Measurements from ENCODE around the gene ZNF512.
"Not testable (repeated sequence)": the region's sequence is repeated elsewhere in the genome, so short reads cannot be mapped to it uniquely, and the experiment has no call there.

The ZNF512 gene

GRCh38 chr2:27582695-27583389, at the start of gene ZNF512:
ZNF512 (plus strand) TSS chr2:27583042; CDS start chr2:27583113, 71 bp downstream.
- no peaks in the 10 kb centered on the region for H3K27me3 ChIP-seq (ENCODE audit: control insufficient read depth, insufficient read depth, low read length)
- WGBS (ENCODE audit: insufficient coverage, insufficient read length), result no CpG with 5 or more reads among the region's 38 CpGs
- no peaks in the 10 kb centered on the region for H3K36me3 ChIP-seq (ENCODE audit: control insufficient read depth, insufficient read depth, low read length)
- DNase-seq (ENCODE audit: low read depth, low spot score), result peak; percentile 89
- no peak within 1 kb of the TSS for H3K27ac ChIP-seq (ENCODE audit: low read length)
- no peaks in the 10 kb centered on the region for H3K9me3 ChIP-seq (ENCODE audit: control insufficient read depth, insufficient read depth, low read length)
- peak within 1 kb of the TSS; percentile 91 for H3K4me3 ChIP-seq (ENCODE audit: low read length)
- no peaks in the 10 kb centered on the region for H3K4me1 ChIP-seq (ENCODE audit: control insufficient read depth, insufficient read depth, low read length)

GRCh38 chr2:27537287-27537686, 45.6 kb upstream of the ZNF512 start:
- DNase-seq (ENCODE audit: low read depth, low spot score), result no peak
- no peaks in the 10 kb centered on the region for H3K27me3 ChIP-seq (ENCODE audit: control insufficient read depth, insufficient read depth, low read length)
- no peaks in the 10 kb centered on the region for H3K9me3 ChIP-seq (ENCODE audit: control insufficient read depth, insufficient read depth, low read length)
- H3K4me3 ChIP-seq (ENCODE audit: low read length), result no peak overlapping the region
- H3K27ac ChIP-seq (ENCODE audit: low read length), result no peak overlapping the region
- no peaks in the 10 kb centered on the region for H3K4me1 ChIP-seq (ENCODE audit: control insufficient read depth, insufficient read depth, low read length)
- no peaks in the 10 kb centered on the region for H3K36me3 ChIP-seq (ENCODE audit: control insufficient read depth, insufficient read depth, low read length)
- WGBS (ENCODE audit: insufficient coverage, insufficient read length), result no CpG with 5 or more reads among the region's 4 CpGs

- WGBS (ENCODE audit: insufficient coverage, insufficient read length), result no CpG with 5 or more reads among the region's 6 CpGs
- not testable (repeated sequence) for H3K36me3 ChIP-seq (ENCODE audit: control insufficient read depth, insufficient read depth, low read length)
Measured at GRCh38 chr2:27538839-27539450, 43.9 kb upstream of the ZNF512 start.

GRCh38 chr2:27539649-27540048, 43.2 kb upstream of the ZNF512 start:
- H3K9me3 ChIP-seq (ENCODE audit: control insufficient read depth, insufficient read depth, low read length); H3K4me3 ChIP-seq (ENCODE audit: low read length); H3K36me3 ChIP-seq (ENCODE audit: control insufficient read depth, insufficient read depth, low read length); H3K27me3 ChIP-seq (ENCODE audit: control insufficient read depth, insufficient read depth, low read length); DNase-seq (ENCODE audit: low read depth, low spot score); H3K27ac ChIP-seq (ENCODE audit: low read length); H3K4me1 ChIP-seq (ENCODE audit: control insufficient read depth, insufficient read depth, low read length): not testable (repeated sequence)
- WGBS (ENCODE audit: insufficient coverage, insufficient read length), result no CpG with 5 or more reads among the region's 35 CpGs

More at GRCh38 chr2:27538839-27539450, 43.9 kb upstream of the ZNF512 start:
- H3K4me3 ChIP-seq (ENCODE audit: low read length); DNase-seq (ENCODE audit: low read depth, low spot score); H3K9me3 ChIP-seq (ENCODE audit: control insufficient read depth, insufficient read depth, low read length); H3K27me3 ChIP-seq (ENCODE audit: control insufficient read depth, insufficient read depth, low read length); H3K4me1 ChIP-seq (ENCODE audit: control insufficient read depth, insufficient read depth, low read length); H3K27ac ChIP-seq (ENCODE audit: low read length): not testable (repeated sequence)

GRCh38 chr2:27544143-27544821, 38.6 kb upstream of the ZNF512 start:
- no peaks in the 10 kb centered on the region for H3K27me3 ChIP-seq (ENCODE audit: control insufficient read depth, insufficient read depth, low read length)
- no CpG with 5 or more reads among the region's 6 CpGs for WGBS (ENCODE audit: insufficient coverage, insufficient read length)

GRCh38 chr2:27545348-27546141, 37.3 kb upstream of the ZNF512 start:
- Histone ChIP-seq H3K9me3 (ENCODE audit: control insufficient read depth, insufficient read depth, low read length) (no peaks in the 10 kb centered on the region), H3K27me3 (ENCODE audit: control insufficient read depth, insufficient read depth, low read length) (no peaks in the 10 kb centered on the region), H3K4me3 (ENCODE audit: low read length) (no peak overlapping the region), H3K4me1 (ENCODE audit: control insufficient read depth, insufficient read depth, low read length) (no peaks in the 10 kb centered on the region), H3K27ac (ENCODE audit: low read length) (no peak overlapping the region), H3K36me3 (ENCODE audit: control insufficient read depth, insufficient read depth, low read length) (no peaks in the 10 kb centered on the region)
- WGBS (ENCODE audit: insufficient coverage, insufficient read length), result no CpG with 5 or more reads among the region's 5 CpGs
- no peak for DNase-seq (ENCODE audit: low read depth, low spot score)

More at GRCh38 chr2:27544143-27544821, 38.6 kb upstream of the ZNF512 start:
- H3K4me3 ChIP-seq (ENCODE audit: low read length), result no peak overlapping the region
- H3K4me1 ChIP-seq (ENCODE audit: control insufficient read depth, insufficient read depth, low read length), result no peaks in the 10 kb centered on the region
- no peaks in the 10 kb centered on the region for H3K9me3 ChIP-seq (ENCODE audit: control insufficient read depth, insufficient read depth, low read length)
- DNase-seq (ENCODE audit: low read depth, low spot score), result no peak
- no peak overlapping the region for H3K27ac ChIP-seq (ENCODE audit: low read length)
- H3K36me3 ChIP-seq (ENCODE audit: control insufficient read depth, insufficient read depth, low read length), result no peaks in the 10 kb centered on the region

- no CpG with 5 or more reads among the region's 1 CpG for WGBS (ENCODE audit: insufficient coverage, insufficient read length)
- Histone ChIP-seq H3K9me3 (ENCODE audit: control insufficient read depth, insufficient read depth, low read length) (no peaks in the 10 kb centered on the region), H3K4me1 (ENCODE audit: control insufficient read depth, insufficient read depth, low read length) (no peaks in the 10 kb centered on the region), H3K36me3 (ENCODE audit: control insufficient read depth, insufficient read depth, low read length) (no peaks in the 10 kb centered on the region), H3K4me3 (ENCODE audit: low read length) (no peak overlapping the region), H3K27ac (ENCODE audit: low read length) (no peak overlapping the region), H3K27me3 (ENCODE audit: control insufficient read depth, insufficient read depth, low read length) (no peaks in the 10 kb centered on the region)
- DNase-seq (ENCODE audit: low read depth, low spot score), result no peak
Measured at GRCh38 chr2:27549303-27549702, 33.5 kb upstream of the ZNF512 start.

- no peak overlapping the region for H3K27ac ChIP-seq (ENCODE audit: low read length)
- no peaks in the 10 kb centered on the region for H3K9me3 ChIP-seq (ENCODE audit: control insufficient read depth, insufficient read depth, low read length)
- DNase-seq (ENCODE audit: low read depth, low spot score), result no peak
- no peaks in the 10 kb centered on the region for H3K27me3 ChIP-seq (ENCODE audit: control insufficient read depth, insufficient read depth, low read length)
- no peaks in the 10 kb centered on the region for H3K36me3 ChIP-seq (ENCODE audit: control insufficient read depth, insufficient read depth, low read length)
- H3K4me3 ChIP-seq (ENCODE audit: low read length), result no peak overlapping the region
- no peaks in the 10 kb centered on the region for H3K4me1 ChIP-seq (ENCODE audit: control insufficient read depth, insufficient read depth, low read length)
- WGBS (ENCODE audit: insufficient coverage, insufficient read length), result no CpG with 5 or more reads among the region's 1 CpG
Measured at GRCh38 chr2:27551514-27551913, 31.3 kb upstream of the ZNF512 start.

- H3K4me3 ChIP-seq (ENCODE audit: low read length), result no peak overlapping the region
- H3K36me3 ChIP-seq (ENCODE audit: control insufficient read depth, insufficient read depth, low read length), result no peaks in the 10 kb centered on the region
- no peak overlapping the region for H3K27ac ChIP-seq (ENCODE audit: low read length)
- H3K9me3 ChIP-seq (ENCODE audit: control insufficient read depth, insufficient read depth, low read length), result no peaks in the 10 kb centered on the region
- no peak for DNase-seq (ENCODE audit: low read depth, low spot score)
- WGBS (ENCODE audit: insufficient coverage, insufficient read length), result no CpG with 5 or more reads among the region's 2 CpGs
- no peaks in the 10 kb centered on the region for H3K4me1 ChIP-seq (ENCODE audit: control insufficient read depth, insufficient read depth, low read length)
- no peaks in the 10 kb centered on the region for H3K27me3 ChIP-seq (ENCODE audit: control insufficient read depth, insufficient read depth, low read length)
Measured at GRCh38 chr2:27552941-27553340, 29.9 kb upstream of the ZNF512 start.

GRCh38 chr2:27554451-27554850, 28.4 kb upstream of the ZNF512 start:
- H3K9me3 ChIP-seq (ENCODE audit: control insufficient read depth, insufficient read depth, low read length); H3K4me3 ChIP-seq (ENCODE audit: low read length); H3K27ac ChIP-seq (ENCODE audit: low read length); H3K36me3 ChIP-seq (ENCODE audit: control insufficient read depth, insufficient read depth, low read length); DNase-seq (ENCODE audit: low read depth, low spot score); H3K27me3 ChIP-seq (ENCODE audit: control insufficient read depth, insufficient read depth, low read length); H3K4me1 ChIP-seq (ENCODE audit: control insufficient read depth, insufficient read depth, low read length): not testable (repeated sequence)
- WGBS (ENCODE audit: insufficient coverage, insufficient read length), result no CpG with 5 or more reads among the region's 3 CpGs
